HG02763 (cell line): Measurements from ENCODE around the gene TMEM63A.
A peak's percentile ranks its signal among the peaks of the same experiment; 100 is the strongest.
"Not testable (repeated sequence)": the region's sequence is repeated elsewhere in the genome, so short reads cannot be mapped to it uniquely, and the experiment has no call there.

ENCODE experiments used
- ATAC-seq: cut with Tn5 transposase; IDR thresholded peaks from one replicate; pipeline ENCODE4 v1.9.1; 2021; ENCODE audit warnings: mild to moderate bottlenecking, moderate library complexity; ENCODE audit not compliant: unreplicated experiment

TMEM63A gene

GRCh38 chr1:225909477-225909876 is 27.3 kb upstream of the TMEM63A start:
- no peak for ATAC-seq

GRCh38 chr1:225908773-225909172 is 26.6 kb upstream of the TMEM63A start:
- ATAC-seq, result no peak

- no peak for ATAC-seq
Measured at GRCh38 chr1:225908013-225908640, 25.9 kb upstream of the TMEM63A start.

GRCh38 chr1:225907341-225907740 is 25.2 kb upstream of the TMEM63A start:
- no peak for ATAC-seq

GRCh38 chr1:225906467-225906866 is 24.3 kb upstream of the TMEM63A start:
- ATAC-seq, result no peak

GRCh38 chr1:225903623-225904022 is 21.4 kb upstream of the TMEM63A start:
- ATAC-seq, result no peak

- ATAC-seq, result no peak
Measured at GRCh38 chr1:225899044-225899925, 17.1 kb upstream of the TMEM63A start.

- no peak for ATAC-seq
Measured at GRCh38 chr1:225897595-225898514, 15.7 kb upstream of the TMEM63A start.

GRCh38 chr1:225896937-225897549 is 14.9 kb upstream of the TMEM63A start:
- ATAC-seq, result peak; percentile 100

- no peak for ATAC-seq
Measured at GRCh38 chr1:225896494-225896893, 14.3 kb upstream of the TMEM63A start.

- no peak for ATAC-seq
Measured at GRCh38 chr1:225892307-225892706, 10.1 kb upstream of the TMEM63A start.

- ATAC-seq, result no peak
Measured at GRCh38 chr1:225891229-225891972, 9.2 kb upstream of the TMEM63A start.

- no peak for ATAC-seq
Measured at GRCh38 chr1:225890346-225891228, 8.4 kb upstream of the TMEM63A start.

- ATAC-seq, result no peak
Measured at GRCh38 chr1:225889743-225890142, 7.6 kb upstream of the TMEM63A start.

- ATAC-seq, result no peak
Measured at GRCh38 chr1:225888898-225889601, 6.9 kb upstream of the TMEM63A start, which contains the start of gene LEFTY1. Gene LEFTY1 (minus strand): TSS chr1:225889146. CDS start chr1:225889066, 80 bp downstream.

- ATAC-seq, result no peak
Measured at GRCh38 chr1:225888289-225888897, 6.2 kb upstream of the TMEM63A start.

- not testable (repeated sequence) for ATAC-seq
Measured at GRCh38 chr1:225887554-225888288, 5.5 kb upstream of the TMEM63A start.
